Tibial artery (tissue), 4 donors: Measurements from ENCODE around the gene CPOX.

Experiments used
- DNase-seq, 2 donors: peaks; one replicate each; pipeline ENCODE4 v3.0.0-alpha.2; 2019
- H3K27ac ChIP-seq, 2 donors: fragments of 200-600 bp; sonication (generic) in 1 of 2; 1 replicate in 1 of 2; 2 replicates in 1 of 2; pipeline ENCODE4 v1.5.1; 2018 to 2019; ENCODE audit warnings: mild to moderate bottlenecking in 1 of 2
- H3K27me3 ChIP-seq, 2 donors: fragments of 200-600 bp; sonication (generic) in 1 of 2; one replicate each; pipeline versions ENCODE4 v1.5.1 to v1.6.0; 2016 to 2019
- H3K36me3 ChIP-seq, 3 donors: fragments of 200-600 bp; sonication (generic) in 2 of 3; one replicate each; pipeline ENCODE4 v1.5.1; 2016 to 2019; ENCODE audit warnings: mild to moderate bottlenecking in 2 of 3
- H3K4me1 ChIP-seq, 4 donors: fragments of 200-600 bp; sonication (generic) in 2 of 4; 1 replicate in 3 of 4; 2 replicates in 1 of 4; pipeline ENCODE4 v1.5.1; 2016 to 2019
- H3K4me3 ChIP-seq, 2 donors: fragments of 200-600 bp; sonication (generic) in 1 of 2; 1 replicate in 1 of 2; 2 replicates in 1 of 2; pipeline ENCODE4 v1.5.1; 2018 to 2019; ENCODE audit warnings: mild to moderate bottlenecking in 2 of 2
- H3K9me3 ChIP-seq, 3 donors: fragments of 200-600 bp; sonication (generic) in 1 of 3; one replicate each; pipeline ENCODE4 v1.5.1; 2016 to 2019
- CTCF ChIP-seq, 2 experiments: fragments of 200-600 bp in 1 of 2; fragments of 450-650 bp in 1 of 2; IDR thresholded peaks; one replicate each; pipeline ENCODE4 v1.5.1; 2017 to 2019; ENCODE audit warnings: antibody characterized with exemption in 2 of 2, mild to moderate bottlenecking in 1 of 2, moderate library complexity in 1 of 2
- intact Hi-C: fragments of 100-400 bp; cut with DNase I; formaldehyde crosslinking; loops from one replicate; pipeline ENCODE4 v1.15.0; 2023; ENCODE audit warnings: low total_unique reads

CPOX gene

GRCh38 chr3:98550833-98551232, 42.6 kb downstream of the CPOX start:
- Histone ChIP-seq H3K27me3 (peaks cover 0 to 5% of the 10 kb centered on the region in 2 donors), H3K36me3 (no peaks in the 10 kb centered on the region), H3K9me3 (no peaks in the 10 kb centered on the region), H3K4me1 (no peaks in the 10 kb centered on the region), H3K27ac (no peak overlapping the region), H3K4me3 (no peak overlapping the region)
- intact Hi-C loops, result no loop called here
- DNase-seq, result no peak
- TF ChIP-seq CTCF (IDR thresholded peaks at IDR 0.05), result no peak

GRCh38 chr3:98548544-98548943, 44.9 kb downstream of the CPOX start:
- Histone ChIP-seq H3K27me3 (peaks cover 0 to 5% of the 10 kb centered on the region in 2 donors), H3K4me3 (no peak overlapping the region), H3K4me1 (no peaks in the 10 kb centered on the region), H3K36me3 (no peaks in the 10 kb centered on the region), H3K27ac (no peak overlapping the region), H3K9me3 (no peaks in the 10 kb centered on the region)
- intact Hi-C loops, result no loop called here
- TF ChIP-seq CTCF (IDR thresholded peaks at IDR 0.05), result no peak
- no peak for DNase-seq

- H3K4me1 ChIP-seq, result no peaks in the 10 kb centered on the region
- intact Hi-C loops, result no loop called here
- no peaks in the 10 kb centered on the region for H3K9me3 ChIP-seq
- H3K36me3 ChIP-seq, result no peaks in the 10 kb centered on the region
- TF ChIP-seq CTCF (IDR thresholded peaks at IDR 0.05), result no peak
- DNase-seq, result no peak
- no peak overlapping the region for H3K27ac ChIP-seq
- no peak overlapping the region for H3K4me3 ChIP-seq
- peaks cover 0 to 5% of the 10 kb centered on the region in 2 donors for H3K27me3 ChIP-seq
These were observed 47.5 kb downstream of the CPOX start for GRCh38 chr3:98545940-98546339.

GRCh38 chr3:98542623-98543022, 50.8 kb downstream of the CPOX start:
- TF ChIP-seq CTCF (IDR thresholded peaks at IDR 0.05), result no peak
- H3K4me1 ChIP-seq, result no peaks in the 10 kb centered on the region
- intact Hi-C loops, result no loop called here

GRCh38 chr3:98541695-98542094, 51.7 kb downstream of the CPOX start:
- intact Hi-C loops, result no loop called here
- DNase-seq, result no peak
- no peak overlapping the region for H3K4me3 ChIP-seq
- H3K27ac ChIP-seq, result no peak overlapping the region
- no peaks in the 10 kb centered on the region for H3K36me3 ChIP-seq
- TF ChIP-seq CTCF (IDR thresholded peaks at IDR 0.05), result no peak
- no peaks in the 10 kb centered on the region for H3K9me3 ChIP-seq
- no peaks in the 10 kb centered on the region for H3K4me1 ChIP-seq
- no peaks in the 10 kb centered on the region for H3K27me3 ChIP-seq

More at GRCh38 chr3:98542623-98543022, 50.8 kb downstream of the CPOX start:
- Histone ChIP-seq H3K4me3 (no peak overlapping the region), H3K36me3 (no peaks in the 10 kb centered on the region), H3K9me3 (no peaks in the 10 kb centered on the region), H3K27me3 (peaks cover 0 to 5% of the 10 kb centered on the region in 2 donors), H3K27ac (no peak overlapping the region)
- no peak for DNase-seq

- no peaks in the 10 kb centered on the region for H3K36me3 ChIP-seq
- no peaks in the 10 kb centered on the region for H3K9me3 ChIP-seq
- H3K4me1 ChIP-seq, result no peaks in the 10 kb centered on the region
- H3K4me3 ChIP-seq, result no peak overlapping the region
- H3K27me3 ChIP-seq, result no peaks in the 10 kb centered on the region
- no peak for DNase-seq
- TF ChIP-seq CTCF (IDR thresholded peaks at IDR 0.05), result no peak
- intact Hi-C loops, result no loop called here
- H3K27ac ChIP-seq, result no peak overlapping the region
These were observed 53.1 kb downstream of the CPOX start for GRCh38 chr3:98540346-98540745.
